Activated T-helper 1 cell treated with anti-CD3 and anti-CD28 coated beads, Interleukin-12 subunit alpha, Interleukin-12 subunit beta, Interleukin-2, Interleukin-4 antibody, amounts not matched to agents 30 ng/mL and 10 ng/mL and 1 ng/mL, durations not matched to agents 14 hours and 24 hours and 36 hours (primary cell): ENCODE measurements around the gene WDR87. TPM values are rescaled to one million over a fixed set of nuclear protein-coding genes. Genes with fewer than 3 reads are reported as not detected.

Experiments
- DNase-seq: peaks from one replicate; pipeline ENCODE4 v3.0.0; 2021; ENCODE audit warnings: low spot score
- H3K27ac Mint-ChIP-seq: one replicate; pipeline ENCODE4 v1.8.0; 2021; ENCODE audit warnings: mild to moderate bottlenecking, mixed read lengths
- H3K27me3 Mint-ChIP-seq: one replicate; pipeline ENCODE4 v1.8.0; 2022; ENCODE audit warnings: mild to moderate bottlenecking, moderate library complexity, mixed read lengths; ENCODE audit not compliant: insufficient read depth
- H3K36me3 Mint-ChIP-seq: one replicate; pipeline ENCODE4 v1.8.0; 2021; ENCODE audit warnings: low read depth, mixed read lengths
- H3K4me1 Mint-ChIP-seq: one replicate; pipeline ENCODE4 v1.8.0; 2021; ENCODE audit warnings: low read depth, mixed read lengths
- H3K4me3 Mint-ChIP-seq: one replicate; pipeline ENCODE4 v1.8.0; 2021; ENCODE audit warnings: mild to moderate bottlenecking, moderate library complexity, mixed read lengths
- H3K9me3 Mint-ChIP-seq: one replicate; pipeline ENCODE4 v1.8.0; 2021; ENCODE audit warnings: mixed read lengths
- intact Hi-C: fragments of 100-400 bp; cut with micrococcal nuclease; formaldehyde crosslinking; loops from one replicate; pipeline ENCODE4 v1.15.1; 2024
- total RNA-seq: library from RNA; stranded (reverse); gene quantifications from 2 replicates; pipeline ENCODE4 v1.2.3, GENCODE V29; 2022

The WDR87 gene
- total RNA-seq, 1 donor from 2014 or later, result not detected

- no peak overlapping the region for H3K27ac Mint-ChIP-seq
- H3K9me3 Mint-ChIP-seq, result peaks cover 24% of the 10 kb centered on the region
- intact Hi-C loops, result no loop called here
- no peak for DNase-seq
- no peak overlapping the region for H3K4me3 Mint-ChIP-seq
- H3K36me3 Mint-ChIP-seq, result no peaks in the 10 kb centered on the region
- no peaks in the 10 kb centered on the region for H3K27me3 Mint-ChIP-seq
- H3K4me1 Mint-ChIP-seq, result no peaks in the 10 kb centered on the region
Observed at GRCh38 chr19:37845932-37846331, 60.5 kb downstream of the WDR87 start.

Other genes with a start within 250 kb of the WDR87 start
- 1.9 and 2.4 TPM in 2 replicates for gene ZNF607, start 186.8 kb downstream of the WDR87 start, total RNA-seq
- gene ZNF573, start 127.0 kb downstream of the WDR87 start, total RNA-seq, result 3.7 and 5.6 TPM in 2 replicates
- gene SIPA1L3, start 614 bp upstream of the WDR87 start, total RNA-seq, result 16.7 and 18.4 TPM in 2 replicates